Measurements from ENCODE around the gene DDX4. TPM values are rescaled to one million over a fixed set of nuclear protein-coding genes. Genes with fewer than 3 reads are reported as not detected.

DDX4 gene
- polyA plus RNA-seq, 3 donors: not detected

DNA sequence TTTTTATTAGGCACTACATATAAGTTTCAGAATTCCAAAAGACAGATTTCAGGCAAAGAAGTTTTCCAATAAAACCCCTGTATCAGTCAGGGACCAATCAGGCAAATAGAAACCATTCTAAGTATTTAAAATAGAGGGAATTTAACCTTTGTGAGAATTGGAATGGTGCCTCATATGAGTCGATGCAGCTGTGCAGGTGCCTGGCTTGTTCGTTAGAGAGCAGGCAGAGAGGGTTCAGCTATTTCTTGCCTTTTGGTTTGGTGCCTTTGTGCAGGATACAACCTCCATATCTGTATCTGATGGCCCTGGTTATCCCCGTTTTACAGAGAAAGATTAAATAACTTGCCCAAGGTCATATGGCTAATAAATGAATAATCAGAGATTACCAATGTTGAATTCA is 6.0 kb upstream of the DDX4 start:
- no peak for DNase-seq
- H3K27ac Mint-ChIP-seq: no peak overlapping the region
- Histone ChIP-seq H3K4me1 (ENCODE audit: control insufficient read depth in 1 of 2, insufficient read depth in 2 of 2, low read length in 2 of 2) (no peaks in the 10 kb centered on the region), H3K27me3 (ENCODE audit: control insufficient read depth in 2 of 2, insufficient read depth in 2 of 2, low read length in 2 of 2) (no peaks in the 10 kb centered on the region), H3K36me3 (replicated peaks in 1 of 2; ENCODE audit: control insufficient read depth in 1 of 2, insufficient read depth in 2 of 2, low read length in 2 of 2) (no peaks in the 10 kb centered on the region), H3K9ac (ENCODE audit: insufficient read depth, low read length, poor library complexity, severe bottlenecking) (no peak overlapping the region), H3K4me3 (replicated peaks in 1 of 3; ENCODE audit: low read depth in 2 of 3, low read length in 3 of 3) (no peak overlapping the region), H3K4me2 (replicated peaks; ENCODE audit: extremely low read depth, low read length, poor library complexity, severe bottlenecking) (no peak overlapping the region), H2AFZ (ENCODE audit: insufficient read depth, low read depth, low read length, poor library complexity, severe bottlenecking) (no peak overlapping the region), H3K79me2 (ENCODE audit: insufficient read depth, low read length) (no peaks in the 10 kb centered on the region), H3K9me3 (replicated peaks in 1 of 2; ENCODE audit: control insufficient read depth in 1 of 2, insufficient read depth in 1 of 2, low read length in 2 of 2) (peaks cover 0 to 3% of the 10 kb centered on the region in 2 donors), H3K27ac (ENCODE audit: low read depth in 1 of 2, low read length in 2 of 2) (no peak overlapping the region), H4K20me1 (ENCODE audit: insufficient read depth, low read length) (no peaks in the 10 kb centered on the region)
- TF ChIP-seq, protein P1, sequence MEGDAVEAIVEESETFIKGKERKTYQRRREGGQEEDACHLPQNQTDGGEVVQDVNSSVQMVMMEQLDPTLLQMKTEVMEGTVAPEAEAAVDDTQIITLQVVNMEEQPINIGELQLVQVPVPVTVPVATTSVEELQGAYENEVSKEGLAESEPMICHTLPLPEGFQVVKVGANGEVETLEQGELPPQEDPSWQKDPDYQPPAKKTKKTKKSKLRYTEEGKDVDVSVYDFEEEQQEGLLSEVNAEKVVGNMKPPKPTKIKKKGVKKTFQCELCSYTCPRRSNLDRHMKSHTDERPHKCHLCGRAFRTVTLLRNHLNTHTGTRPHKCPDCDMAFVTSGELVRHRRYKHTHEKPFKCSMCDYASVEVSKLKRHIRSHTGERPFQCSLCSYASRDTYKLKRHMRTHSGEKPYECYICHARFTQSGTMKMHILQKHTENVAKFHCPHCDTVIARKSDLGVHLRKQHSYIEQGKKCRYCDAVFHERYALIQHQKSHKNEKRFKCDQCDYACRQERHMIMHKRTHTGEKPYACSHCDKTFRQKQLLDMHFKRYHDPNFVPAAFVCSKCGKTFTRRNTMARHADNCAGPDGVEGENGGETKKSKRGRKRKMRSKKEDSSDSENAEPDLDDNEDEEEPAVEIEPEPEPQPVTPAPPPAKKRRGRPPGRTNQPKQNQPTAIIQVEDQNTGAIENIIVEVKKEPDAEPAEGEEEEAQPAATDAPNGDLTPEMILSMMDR (IDR thresholded peaks at IDR 0.05): no peak
- WGBS (ENCODE audit: insufficient coverage): 100% methylated on average over 2 of the region's 3 CpGs
- H3K36me3 Mint-ChIP-seq: no peaks in the 10 kb centered on the region
- peaks cover 3 to 6% (median 3%) of the 10 kb centered on the region in 3 donors for H3K27me3 Mint-ChIP-seq (ENCODE audit: low read depth in 3 of 3)
- intact Hi-C loops (cut with micrococcal nuclease): no loop called here
- H3K4me1 Mint-ChIP-seq: no peaks in the 10 kb centered on the region
- peaks cover under 1 to 13% (median 4%) of the 10 kb centered on the region in 7 donors for H3K9me3 Mint-ChIP-seq
- H3K4me3 Mint-ChIP-seq: no peak overlapping the region

- no peak for DNase-seq
- no peaks in the 10 kb centered on the region for H3K4me1 ChIP-seq (ENCODE audit: control insufficient read depth in 1 of 2, insufficient read depth in 2 of 2, low read length in 2 of 2)
- H3K9me3 Mint-ChIP-seq: peaks cover 6 to 20% (median 10%) of the 10 kb centered on the region in 7 donors
- no peak overlapping the region for H2AFZ ChIP-seq (ENCODE audit: insufficient read depth, low read depth, low read length, poor library complexity, severe bottlenecking)
- no peak overlapping the region for H3K27ac ChIP-seq (ENCODE audit: low read depth in 1 of 2, low read length in 2 of 2)
- H3K27me3 Mint-ChIP-seq (ENCODE audit: low read depth in 3 of 3): peaks cover 3 to 6% (median 3%) of the 10 kb centered on the region in 3 donors
- no peaks in the 10 kb centered on the region for H3K79me2 ChIP-seq (ENCODE audit: insufficient read depth, low read length)
- TF ChIP-seq, protein P1 (IDR thresholded peaks at IDR 0.05): no peak
- H3K36me3 ChIP-seq (replicated peaks in 1 of 2; ENCODE audit: control insufficient read depth in 1 of 2, insufficient read depth in 2 of 2, low read length in 2 of 2): no peaks in the 10 kb centered on the region
- intact Hi-C loops (cut with micrococcal nuclease): no loop called here
- H3K4me2 ChIP-seq (replicated peaks; ENCODE audit: extremely low read depth, low read length, poor library complexity, severe bottlenecking): no peak overlapping the region
- H3K36me3 Mint-ChIP-seq: no peaks in the 10 kb centered on the region
- no peaks in the 10 kb centered on the region for H3K27me3 ChIP-seq (ENCODE audit: control insufficient read depth in 2 of 2, insufficient read depth in 2 of 2, low read length in 2 of 2)
- no peak overlapping the region for H3K4me3 ChIP-seq (replicated peaks in 1 of 3; ENCODE audit: low read depth in 2 of 3, low read length in 3 of 3)
- H4K20me1 ChIP-seq (ENCODE audit: insufficient read depth, low read length): no peaks in the 10 kb centered on the region
- H3K27ac Mint-ChIP-seq: no peak overlapping the region
- H3K9me3 ChIP-seq (replicated peaks in 1 of 2; ENCODE audit: control insufficient read depth in 1 of 2, insufficient read depth in 1 of 2, low read length in 2 of 2): peaks cover 0 to 8% of the 10 kb centered on the region in 2 donors
- no peaks in the 10 kb centered on the region for H3K4me1 Mint-ChIP-seq
- H3K9ac ChIP-seq (ENCODE audit: insufficient read depth, low read length, poor library complexity, severe bottlenecking): no peak overlapping the region
- no peak overlapping the region for H3K4me3 Mint-ChIP-seq
Observed at GRCh38 chr5:55732585-55732984, 5.3 kb upstream of the DDX4 start.
